Measurements from ENCODE around the gene SLC38A1. TPM values are rescaled to one million over a fixed set of nuclear protein-coding genes. Genes with fewer than 3 reads are reported as not detected.

The SLC38A1 gene
- total RNA-seq, 2 experiments from 2014 or later: 142 TPM

DNA sequence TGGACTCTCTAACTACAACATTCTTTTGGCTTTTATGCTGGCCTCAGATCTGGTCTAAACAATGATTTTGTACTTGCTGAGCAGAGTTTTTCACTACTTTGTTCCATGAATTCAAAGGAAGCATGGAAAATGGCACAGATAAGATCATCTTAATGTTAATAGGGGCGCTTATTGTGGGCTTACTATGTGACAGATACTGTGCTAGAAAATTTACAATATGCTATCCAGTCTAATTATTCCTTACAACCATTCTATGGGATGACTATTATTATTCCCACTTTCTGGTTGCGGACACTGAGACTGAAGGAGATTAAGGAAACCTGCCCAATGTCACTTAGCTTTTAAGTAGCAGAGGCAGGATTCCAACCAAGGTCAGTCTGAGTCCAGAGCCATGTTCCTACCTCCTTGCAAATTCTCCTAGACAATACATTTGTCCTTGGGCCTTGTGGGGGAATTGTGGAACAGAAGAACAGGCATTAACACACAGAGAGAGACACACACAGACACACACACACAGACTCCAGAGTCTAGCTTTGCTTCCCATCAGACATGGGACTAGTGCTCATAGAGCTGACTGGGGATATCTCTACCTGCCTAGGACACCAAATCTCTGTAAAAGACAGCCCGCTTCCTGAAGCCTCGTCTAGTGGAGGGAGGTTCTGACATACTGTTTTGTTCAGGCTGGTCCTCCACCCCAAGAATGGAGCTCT is 107.7 kb downstream of the SLC38A1 start:
- CTCF ChIA-PET: interaction anchor here (1.9 kb wide), 1 partner anchor 36 kb away, joined by 6 read pairs; no protein-coding TSS in a partner anchor
- Mint-ChIP-seq H3K27ac (no peak overlapping the region), H3K27me3 (no peaks in the 10 kb centered on the region), H3K4me3 (no peak overlapping the region), H3K4me1 (ENCODE audit: low read depth) (peaks cover 5% of the 10 kb centered on the region), H3K36me3 (peaks cover 5% of the 10 kb centered on the region), H3K9me3 (peaks cover 9% of the 10 kb centered on the region)
- intact Hi-C loops (cut with micrococcal nuclease): no loop called here
- DNase-seq: no peak
- POLR2A ChIA-PET: interaction anchor here (0.5 to 0.6 kb wide), 2 partner anchors 195 to 960 kb away, joined by 3 read pairs; no protein-coding TSS in a partner anchor

- H3K27ac Mint-ChIP-seq: no peak overlapping the region
- H3K9me3 Mint-ChIP-seq: peaks cover 13% of the 10 kb centered on the region
- no peak for DNase-seq
- CTCF ChIA-PET: interaction anchor here (1.9 to 2.3 kb wide), 2 partner anchors 35 to 142 kb away, joined by 6 to 7 read pairs; no protein-coding TSS in a partner anchor
- H3K4me3 Mint-ChIP-seq: no peak overlapping the region
- intact Hi-C loops (cut with micrococcal nuclease): no loop called here
- POLR2A ChIA-PET: interaction anchor here (0.6 kb wide), 1 partner anchor 961 kb away, joined by 3 read pairs; no protein-coding TSS in a partner anchor
- H3K36me3 Mint-ChIP-seq: peaks cover 9% of the 10 kb centered on the region
- peaks cover 5% of the 10 kb centered on the region for H3K4me1 Mint-ChIP-seq (ENCODE audit: low read depth)
- no peaks in the 10 kb centered on the region for H3K27me3 Mint-ChIP-seq
Observed at GRCh38 chr12:46160101-46160980, 108.5 kb downstream of the SLC38A1 start.

DNA sequence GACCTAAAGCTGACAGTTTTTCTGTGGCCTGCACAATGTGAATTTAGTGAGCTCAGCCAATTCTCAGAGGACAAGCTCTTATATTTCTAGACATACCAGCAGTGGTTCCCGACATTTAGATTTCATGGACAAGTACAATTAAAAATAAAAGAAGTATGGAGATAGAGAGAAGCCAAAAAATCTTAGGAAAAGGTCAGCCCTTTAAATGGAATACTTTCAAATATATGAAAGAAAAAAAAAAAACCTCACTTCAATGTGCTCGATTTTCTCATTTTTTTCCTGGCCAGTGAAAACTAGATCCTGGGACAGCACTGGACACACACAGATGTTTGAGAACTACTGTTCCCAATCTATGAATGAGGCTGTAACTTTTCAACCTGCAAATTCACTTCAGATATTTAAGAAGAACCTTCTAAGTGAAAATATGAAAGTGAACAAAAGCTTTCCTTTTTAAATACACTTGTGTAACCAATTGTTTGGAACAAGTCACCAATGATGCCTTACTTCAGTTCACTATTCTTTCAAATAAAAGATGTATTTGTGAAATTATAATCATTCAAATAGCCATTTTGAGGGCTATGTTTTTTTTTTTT is 109.4 kb downstream of the SLC38A1 start:
- ChIA-PET CTCF (interaction anchor here (1.8 to 2.3 kb wide), 2 partner anchors 35 to 143 kb away, joined by 7 read pairs; no protein-coding TSS in a partner anchor), POLR2A (no interaction called here)
- intact Hi-C loops (cut with micrococcal nuclease): no loop called here
- Mint-ChIP-seq H3K27me3 (no peaks in the 10 kb centered on the region), H3K4me3 (no peak overlapping the region), H3K36me3 (peaks cover 9% of the 10 kb centered on the region), H3K9me3 (peaks cover 13% of the 10 kb centered on the region), H3K27ac (no peak overlapping the region), H3K4me1 (ENCODE audit: low read depth) (peaks cover 5% of the 10 kb centered on the region)
- no peak for DNase-seq

DNA sequence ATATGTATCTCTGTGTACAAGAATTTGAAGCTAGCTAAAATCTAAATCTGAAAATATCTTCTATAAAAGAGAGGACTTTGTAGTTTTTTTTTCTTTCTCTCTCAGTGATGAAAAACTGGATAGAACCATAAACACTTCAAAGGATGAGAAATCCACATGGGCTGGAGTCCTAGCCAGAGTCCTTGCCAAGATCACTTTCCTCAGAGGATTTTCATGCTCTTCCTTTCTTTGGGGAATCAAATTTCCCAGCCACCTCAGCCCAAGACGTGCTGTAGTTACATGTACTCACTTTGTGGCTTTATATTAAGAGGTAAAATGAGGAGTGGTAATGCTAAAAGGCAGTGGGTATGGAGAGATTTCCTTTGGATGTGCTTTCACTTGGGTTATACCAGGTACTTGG is 110.3 kb downstream of the SLC38A1 start:
- peaks cover 5% of the 10 kb centered on the region for H3K4me1 Mint-ChIP-seq (ENCODE audit: low read depth)
- peaks cover 9% of the 10 kb centered on the region for H3K36me3 Mint-ChIP-seq
- CTCF ChIA-PET: interaction anchor here (1.8 to 2.3 kb wide), 2 partner anchors 34 to 144 kb away, joined by 7 read pairs; no protein-coding TSS in a partner anchor
- no peaks in the 10 kb centered on the region for H3K27me3 Mint-ChIP-seq
- DNase-seq: no peak
- no peak overlapping the region for H3K4me3 Mint-ChIP-seq
- intact Hi-C loops (cut with micrococcal nuclease): no loop called here
- H3K27ac Mint-ChIP-seq: no peak overlapping the region
- POLR2A ChIA-PET: no interaction called here
- peaks cover 13% of the 10 kb centered on the region for H3K9me3 Mint-ChIP-seq

GRCh38 chr12:46154221-46154985 is 114.4 kb downstream of the SLC38A1 start:
- peaks cover 9% of the 10 kb centered on the region for H3K36me3 Mint-ChIP-seq
- POLR2A ChIA-PET: no interaction called here
- CTCF ChIA-PET: interaction anchor here (0.8 to 1.9 kb wide), 6 partner anchors 29 to 148 kb away, joined by 3 to 15 read pairs (median 4); no protein-coding TSS in a partner anchor
- H3K4me3 Mint-ChIP-seq: no peak overlapping the region
- no peak for DNase-seq
- peaks cover 5% of the 10 kb centered on the region for H3K4me1 Mint-ChIP-seq (ENCODE audit: low read depth)
- H3K27me3 Mint-ChIP-seq: peaks cover 1% of the 10 kb centered on the region
- H3K27ac Mint-ChIP-seq: no peak overlapping the region
- intact Hi-C loops (cut with micrococcal nuclease): loop anchor here (5.0 kb wide), 1 partner anchor 523 kb away; no protein-coding TSS in a partner anchor
- peaks cover 9% of the 10 kb centered on the region for H3K9me3 Mint-ChIP-seq

- peaks cover 9% of the 10 kb centered on the region for H3K36me3 Mint-ChIP-seq
- H3K4me1 Mint-ChIP-seq (ENCODE audit: low read depth): peaks cover 5% of the 10 kb centered on the region
- H3K4me3 Mint-ChIP-seq: no peak overlapping the region
- no peak for DNase-seq
- ChIA-PET CTCF (interaction anchor here (1.0 to 1.9 kb wide), 3 partner anchors 146 to 150 kb away, joined by 3 to 15 read pairs (median 5); no protein-coding TSS in a partner anchor), POLR2A (no interaction called here)
- H3K27ac Mint-ChIP-seq: no peak overlapping the region
- intact Hi-C loops (cut with micrococcal nuclease): loop anchor here (1.0 to 5.0 kb wide), 3 partner anchors 117 to 524 kb away; no protein-coding TSS in a partner anchor
- peaks cover 1% of the 10 kb centered on the region for H3K27me3 Mint-ChIP-seq
- peaks cover 9% of the 10 kb centered on the region for H3K9me3 Mint-ChIP-seq
Observed at GRCh38 chr12:46153268-46153872, 115.5 kb downstream of the SLC38A1 start.

DNA sequence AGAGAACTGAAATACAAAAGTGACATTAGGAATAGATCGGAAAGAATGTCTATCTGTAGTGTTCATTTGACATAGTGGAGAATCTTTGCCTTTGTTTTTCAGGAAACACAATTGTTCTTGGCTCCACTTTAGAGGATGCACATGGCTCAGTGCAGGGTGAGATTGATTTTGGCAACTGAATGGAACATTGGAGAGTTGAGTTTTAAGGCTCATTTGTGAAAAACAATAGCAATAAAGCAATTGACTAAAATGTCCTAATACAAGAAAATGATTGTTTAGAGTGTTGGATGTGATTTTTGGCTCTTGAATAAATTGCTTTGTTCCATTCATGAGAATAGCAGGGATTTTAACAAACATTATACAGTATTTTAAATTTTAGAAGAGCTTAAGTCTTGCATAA is 116.4 kb downstream of the SLC38A1 start:
- ChIA-PET POLR2A (no interaction called here), CTCF (interaction anchor here (0.5 to 1.6 kb wide), 3 partner anchors 15 to 151 kb away, joined by 3 to 6 read pairs (median 4); no protein-coding TSS in a partner anchor)
- intact Hi-C loops (cut with micrococcal nuclease): loop anchor here (5.0 kb wide), 1 partner anchor 525 kb away; no protein-coding TSS in a partner anchor

DNA sequence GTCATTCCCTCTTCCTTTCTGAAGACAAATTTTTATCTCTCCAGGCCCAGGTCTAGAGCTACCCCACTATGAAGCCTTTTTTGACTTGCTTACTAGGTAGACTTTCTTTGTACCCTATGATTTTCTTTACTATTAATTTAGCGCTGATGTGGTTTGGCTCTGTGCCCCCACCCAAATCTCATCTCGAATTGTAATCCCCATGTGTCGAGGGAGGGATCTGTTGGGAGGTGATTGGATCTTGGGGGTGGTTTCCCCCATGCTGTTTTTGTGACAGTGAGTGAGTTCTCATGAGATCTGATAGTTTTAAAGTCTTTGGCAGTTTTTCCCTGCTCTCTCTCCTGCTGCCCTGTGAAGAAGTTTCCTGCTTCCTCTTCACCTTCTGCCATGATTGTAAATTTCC is 118.1 kb downstream of the SLC38A1 start:
- intact Hi-C loops (cut with micrococcal nuclease): loop anchor here (5.0 kb wide), 1 partner anchor 527 kb away; no protein-coding TSS in a partner anchor
- POLR2A ChIA-PET: no interaction called here
- Mint-ChIP-seq H3K9me3 (no peaks in the 10 kb centered on the region), H3K27me3 (peaks cover 5% of the 10 kb centered on the region), H3K36me3 (no peaks in the 10 kb centered on the region), H3K4me1 (ENCODE audit: low read depth) (no peaks in the 10 kb centered on the region), H3K4me3 (no peak overlapping the region), H3K27ac (no peak overlapping the region)
- CTCF ChIA-PET: interaction anchor here (1.6 kb wide), 1 partner anchor 25 kb away, joined by 6 read pairs; no protein-coding TSS in a partner anchor
- DNase-seq: no peak

More for the DNA sequence above, 116.4 kb downstream of the SLC38A1 start:
- Mint-ChIP-seq H3K4me3 (no peak overlapping the region), H3K4me1 (ENCODE audit: low read depth) (no peaks in the 10 kb centered on the region), H3K27ac (no peak overlapping the region), H3K36me3 (peaks cover 9% of the 10 kb centered on the region), H3K27me3 (peaks cover 3% of the 10 kb centered on the region), H3K9me3 (peaks cover 9% of the 10 kb centered on the region)
- DNase-seq: no peak

DNA sequence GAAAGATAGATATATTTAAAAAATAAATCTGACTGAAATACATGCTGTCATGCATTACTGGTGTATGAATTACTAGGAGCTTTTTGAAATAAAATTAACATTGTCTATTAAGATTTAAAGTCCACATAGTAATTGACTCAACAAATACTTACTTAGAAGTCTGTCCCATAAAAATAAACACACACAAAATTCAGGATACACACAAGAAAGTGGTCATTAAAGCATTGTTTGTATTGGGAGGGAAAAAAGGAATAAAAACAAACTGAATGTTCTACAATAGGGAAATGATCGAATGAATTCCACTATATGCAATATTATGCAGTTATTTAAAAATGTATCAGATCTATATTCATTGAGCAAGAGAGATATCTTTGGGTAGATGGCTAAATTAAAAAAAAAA is 118.9 kb downstream of the SLC38A1 start:
- H3K4me1 Mint-ChIP-seq (ENCODE audit: low read depth): no peaks in the 10 kb centered on the region
- DNase-seq: no peak
- intact Hi-C loops (cut with micrococcal nuclease): loop anchor here (5.0 kb wide), 1 partner anchor 527 kb away; no protein-coding TSS in a partner anchor
- H3K27me3 Mint-ChIP-seq: peaks cover 5% of the 10 kb centered on the region
- H3K4me3 Mint-ChIP-seq: no peak overlapping the region
- CTCF ChIA-PET: no interaction called here
- no peaks in the 10 kb centered on the region for H3K36me3 Mint-ChIP-seq
- POLR2A ChIA-PET: no interaction called here
- H3K9me3 Mint-ChIP-seq: no peaks in the 10 kb centered on the region
- no peak overlapping the region for H3K27ac Mint-ChIP-seq

GRCh38 chr12:46149079-46149464 is 119.8 kb downstream of the SLC38A1 start:
- no peaks in the 10 kb centered on the region for H3K36me3 Mint-ChIP-seq
- H3K4me1 Mint-ChIP-seq (ENCODE audit: low read depth): no peaks in the 10 kb centered on the region
- no peak overlapping the region for H3K27ac Mint-ChIP-seq
- H3K9me3 Mint-ChIP-seq: no peaks in the 10 kb centered on the region
- peaks cover 8% of the 10 kb centered on the region for H3K27me3 Mint-ChIP-seq
- DNase-seq: no peak
- ChIA-PET CTCF (no interaction called here), POLR2A (no interaction called here)
- intact Hi-C loops (cut with micrococcal nuclease): no loop called here
- H3K4me3 Mint-ChIP-seq: no peak overlapping the region

Measured in activated CD4-positive, alpha-beta memory T cell treated with anti-CD3 and anti-CD28 coated beads for 36 hours (primary cell).